Sigmoid colon (tissue), 7 donors: ENCODE results near the gene TBX4. TPM values are rescaled to one million over a fixed set of nuclear protein-coding genes. Genes with fewer than 3 reads are reported as not detected.
A peak's percentile ranks its signal among the peaks of the same experiment; 100 is the strongest.

Source experiments
- DNase-seq: peaks from one replicate; pipeline ENCODE4 v3.0.0-alpha.2; 2019
- H3K27ac ChIP-seq, 4 donors: fragments of 200-600 bp; sonication (generic); one replicate each; pipeline ENCODE4 v1.5.1; 2016 to 2019; ENCODE audit warnings: mild to moderate bottlenecking in 1 of 4
- H3K27me3 ChIP-seq, 3 donors: fragments of 200-600 bp; sonication (generic); one replicate each; pipeline ENCODE4 v1.5.1; 2019; ENCODE audit warnings: mild to moderate bottlenecking in 1 of 3
- H3K36me3 ChIP-seq, 4 donors: fragments of 200-600 bp; sonication (generic); one replicate each; pipeline ENCODE4 v1.5.1; 2016 to 2019
- H3K4me1 ChIP-seq, 4 donors: fragments of 200-600 bp; sonication (generic); one replicate each; pipeline ENCODE4 v1.5.1; 2017 to 2019
- H3K4me3 ChIP-seq, 4 donors: fragments of 200-600 bp; sonication (generic); one replicate each; pipeline ENCODE4 v1.5.1; 2017 to 2019; ENCODE audit warnings: mild to moderate bottlenecking in 2 of 4, moderate library complexity in 1 of 4
- H3K9me3 ChIP-seq, 4 donors: fragments of 200-600 bp in 3 of 4; sonication (generic) in 3 of 4; one replicate each; pipeline versions ENCODE4 v1.5.1 to v1.6.1; 2013 to 2019
- CTCF ChIP-seq, 4 experiments: fragments of 450-650 bp in 3 of 4; fragments of 200-600 bp in 1 of 4; IDR thresholded peaks; one replicate each; pipeline ENCODE4 v1.5.1; 2016 to 2019; ENCODE audit warnings: antibody characterized with exemption in 4 of 4, mild to moderate bottlenecking in 3 of 4, moderate library complexity in 2 of 4
- EP300 ChIP-seq, 4 donors: sonication (generic); formaldehyde crosslinking; IDR thresholded peaks; one replicate each; pipeline ENCODE4 v1.6.1; 2017; ENCODE audit warnings: antibody characterized with exemption in 4 of 4
- POLR2A ChIP-seq, 2 donors: fragments of 450-650 bp; IDR thresholded peaks; one replicate each; pipeline ENCODE4 v1.6.1; 2016; ENCODE audit warnings: antibody characterized with exemption in 2 of 2, mild to moderate bottlenecking in 2 of 2, moderate library complexity in 2 of 2
- POLR2AphosphoS5 ChIP-seq, 4 donors: sonication (generic); formaldehyde crosslinking; IDR thresholded peaks; one replicate each; pipeline ENCODE4 v1.6.1; 2017; ENCODE audit warnings: antibody characterized with exemption in 4 of 4
- WGBS, 2 donors: extraction: QIAGEN DNeasy Blood & Tissue Kit; methylation state at CpG; one replicate each; pipeline ENCODE4 v1.1.7; 2013; 5-methylcytosine and 5-hydroxymethylcytosine counted together
- intact Hi-C: fragments of 100-400 bp; cut with DNase I; formaldehyde crosslinking; loops from one replicate; pipeline ENCODE4 v1.15.1; 2023
- polyA plus RNA-seq, 3 donors: library from polyadenylated mRNA; stranded (reverse); fragments of 200-250 nt; gene quantifications; one replicate each; pipeline ENCODE4 v1.2.3, GENCODE V29; 2013
- total RNA-seq, 4 donors: library from RNA; depleted of rRNA; stranded (reverse); fragments of >200 nt; gene quantifications; one replicate each; pipeline ENCODE4 v1.1.0, GENCODE V29; 2016
- donor health status: healthy with polysubstance abuse.
- donor health status: Bipolar disorder and iron deficiency.
- donor health status: healthy.

TBX4 gene
- total RNA-seq (not detected), polyA plus RNA-seq (not detected)

DNA sequence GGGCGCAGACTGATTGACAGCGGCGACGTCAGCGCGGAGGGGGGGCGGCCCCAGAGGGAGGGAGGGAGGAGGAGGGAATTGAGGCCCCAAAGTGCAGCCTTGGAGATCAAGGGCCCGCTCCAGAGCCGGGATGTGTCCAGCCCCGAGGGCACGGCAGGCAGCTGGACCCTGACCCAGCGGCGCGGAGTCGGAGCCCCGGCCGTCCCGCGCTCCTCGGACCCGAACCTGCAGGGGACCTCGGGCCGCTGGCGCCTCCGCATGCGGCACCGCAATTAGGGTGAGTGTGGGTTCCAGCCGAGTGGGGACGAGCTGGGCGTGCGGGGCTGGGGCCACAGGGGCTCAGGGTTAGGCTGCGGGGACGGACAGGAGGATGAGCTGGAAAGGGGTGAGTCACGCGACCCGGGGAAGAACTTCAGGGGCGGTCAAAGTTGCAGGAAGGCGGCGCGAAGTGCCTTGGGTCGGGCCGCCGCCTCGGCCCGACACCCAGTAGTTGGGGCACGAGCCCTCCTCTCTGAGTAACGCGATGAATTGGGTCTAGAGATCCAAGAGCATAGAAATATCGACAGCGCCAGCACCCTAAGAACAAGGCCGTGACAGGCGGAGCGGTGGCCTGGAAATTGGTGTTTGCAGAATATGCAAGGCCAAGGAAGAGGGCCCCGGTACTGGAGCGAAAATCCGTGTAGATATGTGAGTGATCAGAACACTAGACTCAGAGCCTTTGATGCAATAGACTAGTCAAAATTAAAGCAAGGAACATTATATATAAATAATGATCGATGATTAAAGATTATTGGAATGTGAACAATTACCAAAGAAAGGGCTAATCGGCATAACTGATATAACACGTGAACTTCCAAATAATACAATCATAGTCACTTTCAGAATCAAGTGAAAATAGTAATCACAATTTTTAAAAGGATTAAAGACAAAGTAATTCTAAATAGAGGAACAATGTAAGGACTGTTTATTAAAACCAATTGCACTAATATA, at the start of gene TBX4:
Gene TBX4, plus strand, starts transcription at position 122 of the 990 bp plus-strand sequence. CDS start 4,069 bp downstream, outside the sequence.
- TF ChIP-seq CTCF (IDR thresholded peaks at IDR 0.05) = no peak
- no peak for TF ChIP-seq POLR2AphosphoS5 (IDR thresholded peaks at IDR 0.05)
- TF ChIP-seq POLR2A (IDR thresholded peaks at IDR 0.05) = no peak
- Histone ChIP-seq H3K4me1 (peaks cover 0 to 39% (median 28%) of the 10 kb centered on the region in 4 donors), H3K9me3 (no peaks in the 10 kb centered on the region), H3K36me3 (no peaks in the 10 kb centered on the region), H3K27ac (no peak within 1 kb of the TSS), H3K4me3 (peak within 1 kb of the TSS in 3 of 4 donors; percentile 16 to 37 (median 37)), H3K27me3 (peaks cover 59 to 100% (median 71%) of the 10 kb centered on the region in 3 donors)
- WGBS, 2 donors = 11 to 18% methylated on average over 59 of the region's 59 CpGs
- intact Hi-C loops = no loop called here
- peak; percentile 41 for DNase-seq

- intact Hi-C loops = loop anchor here (5.0 kb wide), 1 partner anchor 151 kb away; no protein-coding TSS in a partner anchor
- Histone ChIP-seq H3K4me1 (peaks cover 0 to 57% (median 54%) of the 10 kb centered on the region in 4 donors), H3K27ac (peak overlapping the region in 3 of 4 donors; percentile 0 to 25 (median 1)), H3K27me3 (peaks cover 74 to 100% (median 95%) of the 10 kb centered on the region in 3 donors), H3K4me3 (peak overlapping the region in 3 of 4 donors; percentile 14 to 28 (median 17)), H3K36me3 (no peaks in the 10 kb centered on the region), H3K9me3 (no peaks in the 10 kb centered on the region)
- peak in 2 of 4 donors; percentile 54 to 68 for TF ChIP-seq POLR2AphosphoS5 (IDR thresholded peaks at IDR 0.05)
- TF ChIP-seq CTCF (IDR thresholded peaks at IDR 0.05) = no peak
- WGBS, 2 donors = 3 to 8% methylated on average over 55 of the region's 55 CpGs
- no peak for DNase-seq
Measured at GRCh38 chr17:61402978-61403800, 49.0 kb upstream of the TBX4 start.

GRCh38 chr17:61403801-61404662, 48.2 kb upstream of the TBX4 start:
- intact Hi-C loops = loop anchor here (5.0 kb wide), 1 partner anchor 152 kb away; no protein-coding TSS in a partner anchor
- TF ChIP-seq POLR2AphosphoS5 (IDR thresholded peaks at IDR 0.05) = peak in 2 of 4 donors; percentile 31 to 52
- TF ChIP-seq EP300 (IDR thresholded peaks at IDR 0.05) = no peak
- no peak for TF ChIP-seq POLR2A (IDR thresholded peaks at IDR 0.05)
- TF ChIP-seq CTCF (IDR thresholded peaks at IDR 0.05) = no peak
- H3K36me3 ChIP-seq = no peaks in the 10 kb centered on the region
- DNase-seq = peak; percentile 64
- H3K9me3 ChIP-seq = no peaks in the 10 kb centered on the region
- WGBS, 2 donors = 8 to 13% methylated on average over 66 of the region's 66 CpGs
- peaks cover 0 to 59% (median 55%) of the 10 kb centered on the region in 4 donors for H3K4me1 ChIP-seq
- H3K27ac ChIP-seq = peak overlapping the region in 3 of 4 donors; percentile 0 to 91 (median 20)
- H3K27me3 ChIP-seq = peaks cover 73 to 100% (median 93%) of the 10 kb centered on the region in 3 donors
- peak overlapping the region in 3 of 4 donors; percentile 14 to 28 (median 24) for H3K4me3 ChIP-seq

DNA sequence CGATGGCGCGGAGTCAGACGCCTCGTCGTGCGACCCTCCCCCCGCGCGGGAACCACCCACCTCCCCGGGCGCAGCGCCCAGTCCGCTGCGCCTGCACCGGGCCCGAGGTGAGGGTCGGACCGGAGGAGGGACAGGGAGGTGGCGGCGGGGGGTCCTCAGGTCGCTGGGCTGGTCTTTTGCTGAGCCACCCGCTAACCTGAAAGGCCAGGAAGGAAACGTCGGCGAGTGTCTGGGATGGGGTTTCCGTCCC, 47.6 kb upstream of the TBX4 start:
- TF ChIP-seq EP300 (IDR thresholded peaks at IDR 0.05) (no peak), POLR2AphosphoS5 (IDR thresholded peaks at IDR 0.05) (no peak), CTCF (IDR thresholded peaks at IDR 0.05) (no peak), POLR2A (IDR thresholded peaks at IDR 0.05) (no peak)
- Histone ChIP-seq H3K27ac (peak overlapping the region in 2 of 4 donors; percentile 20 to 91), H3K36me3 (no peaks in the 10 kb centered on the region), H3K9me3 (no peaks in the 10 kb centered on the region), H3K4me3 (peak overlapping the region in 2 of 4 donors; percentile 24 to 28), H3K4me1 (peaks cover 0 to 57% (median 53%) of the 10 kb centered on the region in 4 donors), H3K27me3 (peaks cover 68 to 98% (median 91%) of the 10 kb centered on the region in 3 donors)
- no peak for DNase-seq
- intact Hi-C loops = loop anchor here (5.0 kb wide), 1 partner anchor 152 kb away; no protein-coding TSS in a partner anchor
- WGBS, 2 donors = 1 to 7% methylated on average over 27 of the region's 27 CpGs
